Upper lobe of left lung (tissue), 6 donors: ENCODE measurements around the gene MYO9A. TPM values are rescaled to one million over a fixed set of nuclear protein-coding genes. Genes with fewer than 3 reads are reported as not detected.
A peak's percentile ranks its signal among the peaks of the same experiment; 100 is the strongest.

ENCODE experiments used
- ATAC-seq, 2 donors: fragments of 200-7000 bp; cut with Tn5 transposase; one replicate each; pipeline ENCODE4 v1.9.1; 2022; ENCODE audit warnings: mild to moderate bottlenecking in 2 of 2, moderate library complexity in 2 of 2; ENCODE audit not compliant: low FRiP score in 2 of 2
- DNase-seq, 2 donors: peaks; one replicate each; pipeline ENCODE4 v3.0.0-alpha.2; 2019 to 2020
- H3K27ac ChIP-seq, 4 donors: fragments of 200-600 bp; sonication (generic); one replicate each; pipeline ENCODE4 v1.5.1; 2016 to 2019
- H3K27me3 ChIP-seq, 4 donors: fragments of 200-600 bp; sonication (generic); one replicate each; pipeline ENCODE4 v1.5.1; 2017 to 2019
- H3K36me3 ChIP-seq, 4 donors: fragments of 200-600 bp; sonication (generic); one replicate each; pipeline ENCODE4 v1.5.1; 2016 to 2019
- H3K4me1 ChIP-seq, 4 donors: fragments of 200-600 bp; sonication (generic); one replicate each; pipeline ENCODE4 v1.5.1; 2018 to 2019
- H3K4me3 ChIP-seq, 4 donors: fragments of 200-600 bp; sonication (generic); one replicate each; pipeline ENCODE4 v1.5.1; 2017 to 2019; ENCODE audit warnings: mild to moderate bottlenecking in 2 of 4, moderate library complexity in 1 of 4
- H3K9me3 ChIP-seq, 4 donors: fragments of 200-600 bp; sonication (generic); one replicate each; pipeline ENCODE4 v1.5.1; 2018 to 2019
- EP300 ChIP-seq, 4 donors: sonication (generic); formaldehyde crosslinking; IDR thresholded peaks; one replicate each; pipeline ENCODE4 v1.5.1; 2017; ENCODE audit warnings: antibody characterized with exemption in 4 of 4, control low read depth in 2 of 4
- POLR2A ChIP-seq, 4 donors: fragments of 450-650 bp; IDR thresholded peaks; one replicate each; pipeline ENCODE4 v1.5.1; 2016 to 2017; ENCODE audit warnings: antibody characterized with exemption in 4 of 4, mild to moderate bottlenecking in 2 of 4
- POLR2AphosphoS5 ChIP-seq, 2 donors: sonication (generic); formaldehyde crosslinking; IDR thresholded peaks; one replicate each; pipeline ENCODE4 v1.5.1; 2017; ENCODE audit warnings: antibody characterized with exemption in 2 of 2
- WGBS, 2 donors: methylation state at CpG; one replicate each; pipeline ENCODE4 v1.1.5; 2017 to 2018; 5-methylcytosine and 5-hydroxymethylcytosine counted together
- total RNA-seq, 6 donors: library from RNA; depleted of rRNA in 4 of 6; stranded (reverse); fragments of >200 nt in 4 of 6; gene quantifications; one replicate each; pipeline versions ENCODE4 v1.1.0 to v1.2.1, GENCODE V29; 2016 to 2021
- TF ChIP-seq, protein P1 (sequence below), 6 experiments: fragments of 450-650 bp in 4 of 6; fragments of 200-600 bp in 2 of 6; sonication (generic) in 2 of 6; IDR thresholded peaks; one replicate each; pipeline ENCODE4 v1.5.1; 2016 to 2019; ENCODE audit warnings: antibody characterized with exemption in 6 of 6
- donor health status: DM: no; HTN: no; CAD: no; lungs with moderate emphysema.
- donor health status: DM: no; HTN: yes; CAD: no; lungs with severe emphysema.

MYO9A gene
- total RNA-seq, 6 donors from 2014 or later: 53.2 to 143 (median 76.5) TPM

DNA sequence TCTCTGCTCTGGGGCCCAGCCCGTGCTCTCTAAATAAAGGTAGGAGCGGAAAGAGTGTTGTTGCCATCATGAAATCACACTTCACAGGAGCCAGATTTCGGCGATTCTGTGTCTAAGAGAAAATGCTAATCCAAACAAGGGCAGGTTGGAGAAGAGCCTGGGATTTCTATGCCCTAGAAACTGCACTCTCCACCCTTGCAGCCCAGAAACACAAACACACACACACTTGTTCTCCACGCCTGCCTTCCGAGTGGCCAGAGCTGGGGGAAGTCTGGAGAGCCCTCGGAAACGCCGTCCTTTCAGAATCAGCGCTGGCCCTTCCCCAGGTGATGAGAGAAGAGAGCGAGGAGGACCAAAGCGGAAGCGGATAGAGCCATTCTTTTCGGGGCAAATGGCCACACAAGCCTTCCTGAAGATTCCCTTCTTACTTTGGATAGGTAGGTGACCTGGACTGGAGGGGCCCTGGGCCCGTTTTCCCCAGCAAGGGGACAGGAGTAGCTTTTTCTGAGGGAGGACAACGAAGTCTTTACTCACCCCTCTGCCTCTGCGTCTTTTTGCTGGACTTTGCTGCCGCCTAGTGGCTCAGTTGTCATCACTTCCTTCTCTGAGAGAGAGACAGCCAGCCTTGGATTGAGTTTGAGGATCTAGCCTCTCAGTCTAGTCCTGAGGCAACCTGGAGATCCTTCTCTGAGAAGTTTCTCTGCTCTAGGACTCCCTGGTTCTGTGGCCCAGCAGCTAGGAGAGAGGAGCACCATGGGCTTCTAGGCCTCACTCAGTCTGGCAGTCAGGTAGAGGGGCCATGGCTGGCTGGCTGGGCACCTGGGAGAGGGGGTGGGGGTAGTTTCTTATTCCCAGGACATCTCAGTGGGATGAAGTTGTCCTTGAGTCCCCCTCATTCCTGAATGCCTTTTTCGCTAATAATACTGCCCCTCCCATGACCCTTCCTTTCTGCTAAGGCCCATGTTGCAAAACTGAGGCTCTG lies 38.0 kb upstream of the MYO9A start:
- TF ChIP-seq EP300 (IDR thresholded peaks at IDR 0.05) (no peak), POLR2A (IDR thresholded peaks at IDR 0.05) (no peak), POLR2AphosphoS5 (IDR thresholded peaks at IDR 0.05) (peak in 1 of 2 donors; percentile 16)
- TF ChIP-seq, protein P1, sequence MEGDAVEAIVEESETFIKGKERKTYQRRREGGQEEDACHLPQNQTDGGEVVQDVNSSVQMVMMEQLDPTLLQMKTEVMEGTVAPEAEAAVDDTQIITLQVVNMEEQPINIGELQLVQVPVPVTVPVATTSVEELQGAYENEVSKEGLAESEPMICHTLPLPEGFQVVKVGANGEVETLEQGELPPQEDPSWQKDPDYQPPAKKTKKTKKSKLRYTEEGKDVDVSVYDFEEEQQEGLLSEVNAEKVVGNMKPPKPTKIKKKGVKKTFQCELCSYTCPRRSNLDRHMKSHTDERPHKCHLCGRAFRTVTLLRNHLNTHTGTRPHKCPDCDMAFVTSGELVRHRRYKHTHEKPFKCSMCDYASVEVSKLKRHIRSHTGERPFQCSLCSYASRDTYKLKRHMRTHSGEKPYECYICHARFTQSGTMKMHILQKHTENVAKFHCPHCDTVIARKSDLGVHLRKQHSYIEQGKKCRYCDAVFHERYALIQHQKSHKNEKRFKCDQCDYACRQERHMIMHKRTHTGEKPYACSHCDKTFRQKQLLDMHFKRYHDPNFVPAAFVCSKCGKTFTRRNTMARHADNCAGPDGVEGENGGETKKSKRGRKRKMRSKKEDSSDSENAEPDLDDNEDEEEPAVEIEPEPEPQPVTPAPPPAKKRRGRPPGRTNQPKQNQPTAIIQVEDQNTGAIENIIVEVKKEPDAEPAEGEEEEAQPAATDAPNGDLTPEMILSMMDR (IDR thresholded peaks at IDR 0.05): peak; percentile 71 to 92 (median 82)
- peak in 1 of 2 donors; percentile 82 for DNase-seq
- Histone ChIP-seq H3K27ac (peak overlapping the region; percentile 72 to 85 (median 76)), H3K9me3 (no peaks in the 10 kb centered on the region), H3K4me1 (peaks cover 22 to 35% (median 29%) of the 10 kb centered on the region in 4 donors), H3K27me3 (no peaks in the 10 kb centered on the region), H3K36me3 (no peaks in the 10 kb centered on the region), H3K4me3 (peak overlapping the region; percentile 13 to 57 (median 43))
- ATAC-seq: peak; percentile 92 to 94
- WGBS, 2 donors: 10 to 16% methylated on average over 18 to 19 of the region's 19 CpGs

- peak; percentile 34 to 93 for DNase-seq
- H3K36me3 ChIP-seq: no peaks in the 10 kb centered on the region
- peak overlapping the region in 3 of 4 donors; percentile 33 to 57 (median 53) for H3K4me3 ChIP-seq
- H3K27ac ChIP-seq: peak overlapping the region; percentile 72 to 85 (median 76)
- no peaks in the 10 kb centered on the region for H3K27me3 ChIP-seq
- TF ChIP-seq EP300 (IDR thresholded peaks at IDR 0.05) (peak in 3 of 4 donors; percentile 72 to 94 (median 75)), POLR2AphosphoS5 (IDR thresholded peaks at IDR 0.05) (peak; percentile 79 to 81), POLR2A (IDR thresholded peaks at IDR 0.05) (peak in 1 of 4 donors; percentile 61)
- TF ChIP-seq, protein P1 (IDR thresholded peaks at IDR 0.05): no peak
- 20 to 47% methylated on average over 9 to 14 of the region's 14 CpGs for WGBS, 2 donors
- H3K4me1 ChIP-seq: peaks cover 22 to 35% (median 29%) of the 10 kb centered on the region in 4 donors
- ATAC-seq: peak; percentile 69 to 89
- no peaks in the 10 kb centered on the region for H3K9me3 ChIP-seq
Observed at GRCh38 chr15:72155003-72155621, 37.2 kb upstream of the MYO9A start.

DNA sequence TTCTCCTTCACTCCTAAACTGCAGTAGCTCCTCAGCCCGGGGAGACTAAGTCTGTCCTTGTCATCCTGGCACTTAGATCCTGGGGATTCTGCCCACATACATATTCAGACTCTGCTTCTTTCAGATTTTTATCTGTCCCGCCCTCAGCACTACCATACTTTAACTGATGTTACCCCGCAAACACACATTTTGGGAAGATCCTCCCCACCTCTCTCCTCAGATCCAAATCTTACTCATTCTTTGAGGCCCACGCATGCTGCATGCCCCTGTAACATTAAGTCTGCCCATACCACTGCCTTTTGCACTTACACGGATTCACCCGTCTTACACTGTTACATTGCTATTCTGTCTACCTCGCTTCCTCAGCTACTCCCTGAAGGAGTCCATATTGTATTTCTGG lies 36.4 kb upstream of the MYO9A start:
- TF ChIP-seq, protein P1 (IDR thresholded peaks at IDR 0.05): no peak
- no peak for TF ChIP-seq EP300 (IDR thresholded peaks at IDR 0.05)
- TF ChIP-seq POLR2AphosphoS5 (IDR thresholded peaks at IDR 0.05): no peak
- TF ChIP-seq POLR2A (IDR thresholded peaks at IDR 0.05): no peak
- H3K36me3 ChIP-seq: no peaks in the 10 kb centered on the region
- ATAC-seq (no peak), DNase-seq (no peak)
- WGBS, 2 donors: 83 to 92% methylated on average over 7 of the region's 7 CpGs
- no peaks in the 10 kb centered on the region for H3K27me3 ChIP-seq
- H3K9me3 ChIP-seq: no peaks in the 10 kb centered on the region
- peak overlapping the region; percentile 72 to 85 (median 76) for H3K27ac ChIP-seq
- peaks cover 22 to 35% (median 29%) of the 10 kb centered on the region in 4 donors for H3K4me1 ChIP-seq
- H3K4me3 ChIP-seq: no peak overlapping the region

- DNase-seq: no peak
Observed at GRCh38 chr15:72153269-72154000, 35.5 kb upstream of the MYO9A start.

More at GRCh38 chr15:72153269-72154000, 35.5 kb upstream of the MYO9A start:
- Histone ChIP-seq H3K9me3 (no peaks in the 10 kb centered on the region), H3K27ac (peak overlapping the region; percentile 9 to 85 (median 68)), H3K27me3 (no peaks in the 10 kb centered on the region), H3K36me3 (no peaks in the 10 kb centered on the region), H3K4me3 (no peak overlapping the region), H3K4me1 (peaks cover 22 to 35% (median 29%) of the 10 kb centered on the region in 4 donors)
- ATAC-seq: no peak
- 58 to 61% methylated on average over 5 of the region's 5 CpGs for WGBS, 2 donors
- TF ChIP-seq POLR2AphosphoS5 (IDR thresholded peaks at IDR 0.05) (no peak), EP300 (IDR thresholded peaks at IDR 0.05) (no peak), POLR2A (IDR thresholded peaks at IDR 0.05) (no peak)
- TF ChIP-seq, protein P1 (IDR thresholded peaks at IDR 0.05): no peak
